ENCODE measurements around the gene MRPL40. TPM values are rescaled to one million over a fixed set of nuclear protein-coding genes. Genes with fewer than 3 reads are reported as not detected.

MRPL40 gene
- total and polyA plus RNA-seq, 10 of the 15 experiments (the other 5 are each of a cell fraction or from before 2014, with no cell fraction given): 41.2 to 207 (median 69.1) TPM

GRCh38 chr22:19401483-19401882 is 30.9 kb upstream of the MRPL40 start:
- CTCF ChIA-PET: interaction anchor here (1.2 kb wide), 1 partner anchor 9 kb away, joined by 3 read pairs; no protein-coding TSS in a partner anchor
- DNase-seq (ENCODE audit: low read depth, low spot score): no peak
- Histone ChIP-seq H3K9me3 (replicated peaks; ENCODE audit: control insufficient read depth, insufficient read depth, low read length) (no peaks in the 10 kb centered on the region), H3K9ac (ENCODE audit: control insufficient read depth, insufficient read depth, low read length) (no peak overlapping the region), H2AFZ (ENCODE audit: control insufficient read depth, low read depth, low read length) (no peak overlapping the region), H4K20me1 (ENCODE audit: control insufficient read depth, insufficient read depth) (no peaks in the 10 kb centered on the region), H3K27me3 (replicated peaks in 1 of 2; ENCODE audit: control insufficient read depth in 2 of 2, insufficient read depth in 2 of 2, low read length in 1 of 2) (no peaks in the 10 kb centered on the region), H3K4me1 (ENCODE audit: control insufficient read depth, insufficient read depth, low read length) (no peaks in the 10 kb centered on the region), H3K36me3 (ENCODE audit: control insufficient read depth in 2 of 2, insufficient read depth in 2 of 2, low read length in 1 of 2) (peaks cover 20 to 23% of the 10 kb centered on the region in 2 experiments; a peak in 3 of 4 replicates), H3K4me3 (no peak overlapping the region), H3K4me2 (ENCODE audit: control insufficient read depth, insufficient read depth) (no peak overlapping the region), H3K79me2 (ENCODE audit: control insufficient read depth, insufficient read depth, low read length) (no peaks in the 10 kb centered on the region), H3K27ac (ENCODE audit: control insufficient read depth, insufficient read depth) (no peak overlapping the region)
- RAD21 ChIA-PET (ENCODE audit: unreplicated experiment): no interaction called here
- ATAC-seq: no peak
- in situ Hi-C loops (cut with MboI): no loop called here
- SMC1A ChIA-PET (ENCODE audit: uncharacterized antibody, unreplicated experiment): no interaction called here
- 90% methylated on average over 4 of the region's 4 CpGs for WGBS (ENCODE audit: insufficient coverage, insufficient replicate concordance, low lambda C conversion rate, missing lambda C conversion rate)
- POLR2A ChIA-PET: interaction anchor here (0.6 kb wide), 2 partner anchors 17 to 415 kb away, joined by 3 to 4 read pairs; no protein-coding TSS in a partner anchor
- intact Hi-C loops (cut with micrococcal nuclease; ENCODE audit: unreplicated experiment): no loop called here
- no TSS peak for BruUV-seq (replicated peaks)
- FAIRE-seq: no peak
- TF ChIP-seq, protein P1, sequence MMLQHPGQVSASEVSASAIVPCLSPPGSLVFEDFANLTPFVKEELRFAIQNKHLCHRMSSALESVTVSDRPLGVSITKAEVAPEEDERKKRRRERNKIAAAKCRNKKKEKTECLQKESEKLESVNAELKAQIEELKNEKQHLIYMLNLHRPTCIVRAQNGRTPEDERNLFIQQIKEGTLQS (IDR thresholded peaks at IDR 0.05; ENCODE audit: borderline replicate concordance, extremely low read depth, low read depth, low read length): no peak
- TF ChIP-seq SREBF2 (IDR thresholded peaks at IDR 0.05; ENCODE audit: low read length) (no peak), ZBED1 (IDR thresholded peaks at IDR 0.05; ENCODE audit: borderline replicate concordance) (no peak), ZBTB4 (CRISPR knock-in tag; IDR thresholded peaks at IDR 0.05) (no peak), HDAC2 (IDR thresholded peaks at IDR 0.05) (no peak), GATAD2B (conservative IDR thresholded peaks at IDR 0.05; ENCODE audit: low read depth) (no peak), ATF2 (IDR thresholded peaks at IDR 0.05; ENCODE audit: low read length) (no peak), EGR1 (IDR thresholded peaks at IDR 0.05; ENCODE audit: borderline replicate concordance in 1 of 2, low read depth in 2 of 2, low read length in 2 of 2) (no peak), WRNIP1 (IDR thresholded peaks at IDR 0.05; ENCODE audit: borderline replicate concordance, low read depth, low read length) (no peak), SMAD5 (IDR thresholded peaks at IDR 0.05; ENCODE audit: low read depth) (no peak), BCL11A (IDR thresholded peaks at IDR 0.05; ENCODE audit: low read depth, low read length) (no peak), CHD4 (IDR thresholded peaks at IDR 0.05) (no peak), PAX5 (IDR thresholded peaks at IDR 0.05; ENCODE audit: borderline replicate concordance, low read depth, low read length) (no peak), MYC (IDR thresholded peaks at IDR 0.05; ENCODE audit: insufficient read depth, insufficient read length, insufficient replicate concordance, low read length, severe bottlenecking) (no peak)
